ENCODE measurements around the gene CDC20B.
A peak's percentile ranks its signal among the peaks of the same experiment; 100 is the strongest.

CDC20B gene

GRCh38 chr5:55176176-55176818, 3.3 kb upstream of the CDC20B start:
- Histone ChIP-seq H3K79me2 (no peaks in the 10 kb centered on the region), H3K9me3 (ENCODE audit: control insufficient read depth, low read length) (no peaks in the 10 kb centered on the region), H3K4me1 (peaks cover 3% of the 10 kb centered on the region), H2AFZ (peak overlapping the region; percentile 69), H3K4me3 (ENCODE audit: low read depth, low read length) (peak overlapping the region; percentile 55), H3K9ac (no peak overlapping the region), H3K27ac (peak overlapping the region; percentile 45), H3K4me2 (ENCODE audit: low read length) (peak overlapping the region; percentile 61), H3K36me3 (ENCODE audit: control insufficient read depth, insufficient read depth, low read length) (no peaks in the 10 kb centered on the region), H3K27me3 (ENCODE audit: control insufficient read depth, insufficient read depth, low read length) (no peaks in the 10 kb centered on the region)
- TF ChIP-seq CTCF (IDR thresholded peaks at IDR 0.05): peak; percentile 33

GRCh38 chr5:55175781-55176175, 2.8 kb upstream of the CDC20B start:
- H3K9me3 ChIP-seq (ENCODE audit: control insufficient read depth, low read length): no peaks in the 10 kb centered on the region
- no peak for TF ChIP-seq CTCF (IDR thresholded peaks at IDR 0.05)
- no peak overlapping the region for H3K27ac ChIP-seq
- H3K36me3 ChIP-seq (ENCODE audit: control insufficient read depth, insufficient read depth, low read length): no peaks in the 10 kb centered on the region
- H3K4me1 ChIP-seq: peaks cover 3% of the 10 kb centered on the region
- H3K4me2 ChIP-seq (ENCODE audit: low read length): peak overlapping the region; percentile 61
- no peaks in the 10 kb centered on the region for H3K79me2 ChIP-seq
- H3K27me3 ChIP-seq (ENCODE audit: control insufficient read depth, insufficient read depth, low read length): no peaks in the 10 kb centered on the region
- H3K9ac ChIP-seq: no peak overlapping the region
- H3K4me3 ChIP-seq (ENCODE audit: low read depth, low read length): peak overlapping the region; percentile 55
- H2AFZ ChIP-seq: peak overlapping the region; percentile 69

- H3K9me3 ChIP-seq (ENCODE audit: control insufficient read depth, low read length): no peaks in the 10 kb centered on the region
- H3K79me2 ChIP-seq: no peaks in the 10 kb centered on the region
- no peaks in the 10 kb centered on the region for H3K36me3 ChIP-seq (ENCODE audit: control insufficient read depth, insufficient read depth, low read length)
- H3K27me3 ChIP-seq (ENCODE audit: control insufficient read depth, insufficient read depth, low read length): no peaks in the 10 kb centered on the region
- H3K27ac ChIP-seq: no peak overlapping the region
- H2AFZ ChIP-seq: peak overlapping the region; percentile 59
- peak overlapping the region; percentile 45 for H3K4me3 ChIP-seq (ENCODE audit: low read depth, low read length)
- no peak overlapping the region for H3K9ac ChIP-seq
- H3K4me2 ChIP-seq (ENCODE audit: low read length): peak overlapping the region; percentile 67
- H3K4me1 ChIP-seq: peaks cover 3% of the 10 kb centered on the region
- TF ChIP-seq CTCF (IDR thresholded peaks at IDR 0.05): no peak
Observed at GRCh38 chr5:55173687-55174230, 782 bp upstream of the CDC20B start.

GRCh38 chr5:55172051-55172899, 702 bp downstream of the CDC20B start:
- Histone ChIP-seq H3K9me3 (ENCODE audit: control insufficient read depth, low read length) (no peaks in the 10 kb centered on the region), H3K4me2 (ENCODE audit: low read length) (peak overlapping the region; percentile 96), H3K4me3 (ENCODE audit: low read depth, low read length) (peak overlapping the region; percentile 68), H3K27me3 (ENCODE audit: control insufficient read depth, insufficient read depth, low read length) (no peaks in the 10 kb centered on the region), H3K9ac (no peak overlapping the region), H3K36me3 (ENCODE audit: control insufficient read depth, insufficient read depth, low read length) (no peaks in the 10 kb centered on the region), H3K4me1 (peaks cover 3% of the 10 kb centered on the region), H3K79me2 (no peaks in the 10 kb centered on the region), H2AFZ (peak overlapping the region; percentile 61), H3K27ac (no peak overlapping the region)
- TF ChIP-seq CTCF (IDR thresholded peaks at IDR 0.05): peak; percentile 89

All from parathyroid adenoma (tissue), 2 donors.